Measurements from ENCODE around the gene ROR1.

ROR1 gene

DNA sequence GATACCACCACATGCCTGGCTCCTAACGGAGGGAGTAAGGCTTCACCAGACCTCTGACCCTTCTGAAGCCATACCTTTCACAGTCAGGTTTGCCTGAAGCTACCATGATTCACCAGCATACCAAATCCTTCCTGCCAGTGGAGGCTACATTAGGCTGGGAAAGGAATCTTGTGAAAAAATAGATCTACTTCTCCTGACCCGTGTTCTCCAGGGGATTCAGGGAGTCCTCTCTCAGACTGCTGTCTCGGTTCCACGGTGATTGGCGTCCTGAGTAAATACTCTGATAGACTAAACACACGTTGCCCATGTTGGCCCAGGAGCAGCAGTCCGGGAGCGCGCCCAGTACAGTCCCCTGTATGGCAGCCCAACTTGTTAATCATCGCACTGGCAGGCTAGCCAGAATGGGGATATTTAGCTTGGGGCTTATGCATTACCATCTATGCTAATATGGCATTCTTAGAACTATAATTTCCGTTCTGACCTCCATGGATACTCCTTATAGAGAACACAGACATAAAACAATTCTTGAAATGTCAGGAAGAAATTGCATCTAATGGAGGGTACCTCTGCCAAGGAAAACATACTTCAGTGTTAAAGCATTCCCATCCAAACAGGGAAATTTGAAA is 173.2 kb downstream of the ROR1 start:
- no peak for DNase-seq

DNA sequence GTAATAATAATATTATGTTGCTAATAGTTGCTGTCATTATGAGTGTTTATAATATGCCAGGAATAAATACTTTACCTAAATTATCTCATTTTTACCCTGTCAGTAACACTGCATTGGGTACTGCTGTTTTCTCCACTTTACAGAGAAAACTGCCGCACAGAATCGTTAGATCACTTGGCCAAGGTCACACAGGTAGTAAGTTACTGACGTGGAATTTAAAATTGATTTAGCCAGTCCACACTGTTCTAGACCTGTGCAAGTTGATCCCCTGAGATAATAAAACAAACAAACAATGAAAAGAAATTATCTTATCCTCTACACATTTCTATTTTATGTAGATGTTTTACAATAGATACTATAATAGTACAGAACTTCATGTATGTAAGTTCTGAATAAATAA is 174.1 kb downstream of the ROR1 start:
- DNase-seq: no peak

DNA sequence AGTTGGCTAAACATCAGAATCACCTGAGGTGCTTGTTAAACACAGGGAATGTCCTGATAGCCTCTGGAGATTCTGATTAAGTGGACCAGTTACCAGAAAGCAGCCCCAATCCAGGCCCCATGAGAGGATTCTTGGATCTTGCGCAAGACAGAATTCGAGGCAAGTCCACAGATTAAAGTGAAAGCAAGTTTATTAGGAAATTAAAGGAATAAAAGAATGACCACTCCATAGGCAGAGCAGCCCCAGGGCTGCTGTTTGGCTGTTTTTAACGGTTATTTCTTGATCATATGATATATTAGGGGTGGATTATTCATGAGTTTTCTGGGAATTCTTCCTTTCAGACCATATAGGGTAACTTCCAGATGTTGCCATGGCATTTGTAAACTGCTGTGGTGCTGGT is 176.2 kb downstream of the ROR1 start:
- DNase-seq: no peak

DNA sequence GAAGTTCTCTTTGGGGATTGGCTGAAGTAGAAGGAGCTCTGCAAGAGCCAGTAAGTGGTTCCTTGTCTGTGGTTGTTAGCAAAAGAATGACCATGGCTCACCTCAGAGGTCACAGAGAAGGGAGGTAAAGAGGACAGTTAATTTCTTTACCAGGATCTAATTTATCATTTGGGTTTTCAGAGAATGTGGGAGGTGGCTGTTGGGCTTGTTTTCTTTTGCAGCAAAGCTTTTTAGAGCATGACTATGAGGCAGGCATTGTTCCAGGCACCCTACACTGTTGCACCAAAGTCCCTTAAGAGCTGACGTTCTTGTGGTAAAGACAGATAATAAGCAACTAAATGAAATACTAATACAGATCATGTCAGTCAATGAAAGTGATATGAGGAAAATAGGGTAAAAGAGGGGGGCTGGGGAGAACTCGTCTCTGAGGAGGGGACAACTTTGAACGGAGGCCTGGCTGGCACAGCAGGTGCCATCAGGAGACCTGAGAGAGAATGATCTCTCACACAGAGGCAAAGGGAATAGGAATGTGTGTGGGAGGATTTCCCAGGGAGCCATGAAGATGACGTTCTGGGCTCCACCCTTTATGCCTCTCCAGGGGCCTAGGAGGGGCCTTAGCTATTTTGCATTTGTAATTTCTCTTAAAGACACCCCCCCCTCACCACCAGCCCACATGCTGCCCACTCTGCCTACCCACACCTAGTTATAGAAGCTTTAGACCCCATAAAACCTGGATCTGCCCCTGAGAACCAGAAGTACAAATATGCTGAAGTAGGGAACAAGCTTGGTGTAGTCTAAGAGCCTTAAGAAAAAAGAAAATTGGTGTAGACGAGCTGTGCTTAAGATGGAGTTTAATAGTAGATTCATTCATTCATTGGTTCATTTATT is 177.5 kb downstream of the ROR1 start:
- no peak for DNase-seq

GRCh38 chr1:63954187-63954586 is 180.4 kb downstream of the ROR1 start:
- no peak for DNase-seq

DNA sequence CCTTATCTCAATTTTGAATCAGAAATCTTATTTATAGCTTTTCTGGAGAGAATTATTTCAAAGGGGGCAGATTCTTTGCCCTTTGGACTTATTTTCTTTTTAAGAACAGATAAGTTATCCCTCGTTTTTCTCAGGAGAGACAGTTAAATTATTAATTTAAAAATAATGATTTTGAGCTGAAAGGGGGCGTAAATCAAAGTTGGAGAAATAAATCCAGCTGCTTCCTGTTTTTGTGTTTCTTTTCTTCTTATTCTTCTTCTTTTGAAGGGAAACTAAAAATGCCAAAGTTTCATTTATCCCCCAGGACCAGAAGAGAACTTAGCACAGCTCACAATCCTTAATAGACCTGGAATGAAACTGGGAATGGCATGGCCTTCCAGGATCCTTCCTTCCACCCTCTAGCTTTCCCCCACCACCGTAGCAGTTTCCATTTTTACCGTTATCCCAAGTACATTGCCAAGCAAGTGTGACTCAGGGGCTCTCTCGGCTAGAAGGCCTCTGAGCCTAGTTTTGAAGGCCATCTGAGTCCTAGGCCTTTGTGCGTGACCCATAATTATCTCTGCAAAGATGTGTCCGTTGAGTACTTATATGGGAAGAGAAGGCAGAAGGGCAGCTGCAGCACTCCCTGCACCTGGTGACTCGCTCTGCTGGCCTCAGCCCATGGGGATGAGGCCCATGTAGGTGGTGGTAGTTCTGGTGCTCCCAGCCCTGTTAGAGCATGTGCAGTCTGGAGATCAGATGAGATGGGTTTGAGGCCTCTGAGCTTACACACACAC is 181.7 kb downstream of the ROR1 start:
- no peak for DNase-seq

- DNase-seq: no peak
These were observed 184.7 kb downstream of the ROR1 start for GRCh38 chr1:63958556-63958955.

DNA sequence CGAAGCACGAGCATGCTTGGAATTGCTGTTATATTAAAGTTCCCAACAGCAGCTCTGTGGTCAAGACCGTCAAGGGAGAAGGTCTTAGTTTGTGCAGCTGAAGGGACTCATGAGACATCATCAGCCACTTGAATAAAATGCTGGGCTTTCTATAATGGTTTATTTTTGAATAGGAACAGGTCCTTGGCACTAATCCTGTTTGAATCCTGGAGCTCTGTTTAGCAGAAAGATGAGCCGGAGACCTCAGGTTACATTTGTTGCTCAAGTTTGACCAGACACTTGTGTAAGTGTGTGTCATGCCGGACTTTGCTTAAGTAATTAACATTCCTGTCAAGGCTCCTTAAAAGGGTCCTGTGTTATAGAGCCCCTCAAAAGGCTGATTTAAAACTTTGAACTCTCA is 186.5 kb downstream of the ROR1 start:
- no peak for DNase-seq

GRCh38 chr1:63966016-63966415 is 192.2 kb downstream of the ROR1 start:
- DNase-seq: no peak

- DNase-seq: no peak
These were observed 194.1 kb downstream of the ROR1 start for GRCh38 chr1:63967901-63968300.

GRCh38 chr1:63968663-63969440 is 195.0 kb downstream of the ROR1 start:
- no peak for DNase-seq

GRCh38 chr1:63969441-63969901 is 195.7 kb downstream of the ROR1 start:
- DNase-seq: no peak

DNA sequence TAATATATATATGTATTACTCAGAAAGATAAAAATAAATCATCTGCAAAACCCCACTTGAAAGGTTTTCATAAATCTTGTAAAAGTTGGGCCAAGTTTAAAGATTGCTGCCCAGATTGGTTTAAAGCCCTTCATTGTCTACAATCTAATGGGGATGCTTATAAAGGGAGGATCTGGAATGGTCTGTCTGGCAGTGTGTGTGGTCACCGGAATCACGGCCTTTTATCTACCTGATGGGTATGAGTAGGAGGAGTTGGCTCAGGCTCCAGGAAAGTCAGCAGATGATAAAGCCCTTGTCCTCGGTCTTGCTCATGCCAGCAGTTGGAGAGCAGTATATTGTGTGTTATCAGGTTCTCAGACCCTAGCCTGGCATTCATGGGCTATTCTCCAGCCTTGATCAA is 197.7 kb downstream of the ROR1 start:
- DNase-seq: no peak

DNA sequence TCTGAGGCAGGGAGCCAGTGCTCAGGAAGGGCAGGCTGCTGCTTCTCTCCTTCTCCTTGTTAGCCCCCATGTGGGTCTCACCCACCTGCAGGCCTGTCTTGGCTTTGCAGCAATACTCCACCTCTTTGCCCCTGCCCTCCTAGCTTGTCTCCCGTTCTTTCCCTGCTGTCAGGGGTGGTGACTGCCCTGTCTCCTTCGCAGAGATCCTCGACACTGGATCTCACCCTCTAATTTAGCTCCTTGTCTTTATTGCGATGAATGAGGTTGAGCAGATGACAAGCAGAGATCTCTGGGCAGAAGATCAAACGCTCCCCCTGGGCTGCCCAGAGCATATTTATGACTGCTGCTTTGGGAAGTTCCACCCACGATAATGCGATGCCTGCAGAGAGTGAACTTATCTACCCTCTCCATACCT is 199.2 kb downstream of the ROR1 start:
- no peak for DNase-seq

DNA sequence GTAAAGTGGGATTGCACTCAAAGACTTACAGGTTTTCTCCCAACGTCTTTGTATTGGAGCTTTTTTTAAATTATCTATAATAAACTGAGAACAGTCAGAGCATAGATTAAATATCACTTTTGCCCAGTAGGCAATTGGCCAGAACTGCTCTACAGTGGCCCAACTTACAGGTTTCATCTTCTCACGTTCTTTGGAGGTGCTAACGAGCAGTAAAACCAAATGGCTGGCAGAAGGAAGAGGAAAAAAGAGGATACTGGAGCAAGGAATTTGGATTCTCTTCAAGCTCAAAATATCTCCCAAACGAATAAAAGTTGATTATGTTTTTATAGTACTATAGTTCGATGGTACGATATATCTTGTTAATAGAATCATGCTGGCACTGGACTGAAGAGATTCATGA is 201.1 kb downstream of the ROR1 start:
- no peak for DNase-seq

GRCh38 chr1:63975481-63975880 is 201.7 kb downstream of the ROR1 start:
- DNase-seq: no peak

- DNase-seq: no peak
These were observed 202.2 kb downstream of the ROR1 start for GRCh38 chr1:63976006-63976405.

GRCh38 chr1:63977466-63977865 is 203.6 kb downstream of the ROR1 start:
- DNase-seq: no peak

GRCh38 chr1:63980740-63981407 is 207.1 kb downstream of the ROR1 start:
- DNase-seq: no peak

GRCh38 chr1:63981408-63981773 is 207.6 kb downstream of the ROR1 start:
- no peak for DNase-seq

DNA sequence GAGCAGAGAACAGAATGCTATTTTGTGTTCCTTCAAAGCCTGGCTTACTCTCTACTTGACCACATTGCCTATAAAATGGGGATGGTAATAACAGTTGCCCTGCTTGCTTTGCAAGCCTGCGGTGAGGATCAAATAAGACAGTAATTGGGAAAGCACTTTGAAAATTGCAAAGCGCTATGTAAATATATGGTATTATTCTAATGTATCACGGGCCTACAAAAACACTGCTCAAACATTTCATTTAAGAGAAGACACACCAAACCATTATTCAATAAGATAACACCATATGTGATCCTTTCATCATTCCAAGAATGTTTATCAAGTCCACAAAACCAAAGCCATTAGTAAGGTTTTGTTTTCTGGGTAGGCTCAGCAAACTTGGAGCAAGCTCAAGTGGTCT is 208.4 kb downstream of the ROR1 start:
- no peak for DNase-seq

Data from activated CD4-positive, CD25-positive, alpha-beta regulatory T cell (primary cell).